ENCODE data around the gene IGFBP7. TPM values are rescaled to one million over a fixed set of nuclear protein-coding genes. Genes with fewer than 3 reads are reported as not detected.

The IGFBP7 gene
- total RNA-seq, 2 donors from 2014 or later, result 58.5 to 89.5 TPM

GRCh38 chr4:57034520-57034919 is 75.7 kb downstream of the IGFBP7 start:
- Histone ChIP-seq H3K4me3 (no peak overlapping the region), H3K36me3 (no peaks in the 10 kb centered on the region), H3K27me3 (no peaks in the 10 kb centered on the region), H3K4me1 (no peaks in the 10 kb centered on the region), H3K9me3 (no peaks in the 10 kb centered on the region), H3K27ac (no peak overlapping the region), H3K9ac (ENCODE audit: low read depth in 2 of 2, low read length in 2 of 2) (no peak overlapping the region)
- intact Hi-C loops (cut with DNase I), result no loop called here
- no peak for TF ChIP-seq CTCF (IDR thresholded peaks at IDR 0.05)
- no peak for DNase-seq

- intact Hi-C loops (cut with DNase I), result no loop called here
- no peaks in the 10 kb centered on the region for H3K4me1 ChIP-seq
- no peak overlapping the region for H3K27ac ChIP-seq
- TF ChIP-seq CTCF (IDR thresholded peaks at IDR 0.05), result no peak
- peaks cover 24% of the 10 kb centered on the region for H3K36me3 ChIP-seq
- H3K4me3 ChIP-seq, result no peak overlapping the region
- no peaks in the 10 kb centered on the region for H3K9me3 ChIP-seq
- H3K9ac ChIP-seq (ENCODE audit: low read depth in 2 of 2, low read length in 2 of 2), result no peak overlapping the region
- H3K27me3 ChIP-seq, result no peaks in the 10 kb centered on the region
- no peak for DNase-seq
These were observed 87.1 kb downstream of the IGFBP7 start for GRCh38 chr4:57023104-57023503.

GRCh38 chr4:57020467-57021101 is 89.6 kb downstream of the IGFBP7 start:
- Histone ChIP-seq H3K27ac (no peak overlapping the region), H3K9ac (ENCODE audit: low read depth in 2 of 2, low read length in 2 of 2) (no peak overlapping the region)
- no peak for TF ChIP-seq CTCF (IDR thresholded peaks at IDR 0.05)

GRCh38 chr4:57018980-57019379 is 91.2 kb downstream of the IGFBP7 start:
- Histone ChIP-seq H3K36me3 (peaks cover 40% of the 10 kb centered on the region), H3K27ac (no peak overlapping the region), H3K9me3 (no peaks in the 10 kb centered on the region), H3K27me3 (no peaks in the 10 kb centered on the region), H3K4me1 (no peaks in the 10 kb centered on the region), H3K4me3 (no peak overlapping the region), H3K9ac (ENCODE audit: low read depth in 2 of 2, low read length in 2 of 2) (no peak overlapping the region)
- intact Hi-C loops (cut with DNase I), result no loop called here
- DNase-seq, result no peak
- TF ChIP-seq CTCF (IDR thresholded peaks at IDR 0.05), result no peak

More at GRCh38 chr4:57020467-57021101, 89.6 kb downstream of the IGFBP7 start:
- Histone ChIP-seq H3K9me3 (no peaks in the 10 kb centered on the region), H3K4me1 (no peaks in the 10 kb centered on the region), H3K4me3 (no peak overlapping the region), H3K27me3 (no peaks in the 10 kb centered on the region), H3K36me3 (peaks cover 41% of the 10 kb centered on the region)
- intact Hi-C loops (cut with DNase I), result no loop called here
- DNase-seq, result no peak

GRCh38 chr4:57013543-57014120 is 96.6 kb downstream of the IGFBP7 start:
- no peaks in the 10 kb centered on the region for H3K27me3 ChIP-seq
- intact Hi-C loops (cut with DNase I), result no loop called here
- H3K9me3 ChIP-seq, result no peaks in the 10 kb centered on the region
- no peak overlapping the region for H3K4me3 ChIP-seq
- DNase-seq, result no peak
- no peaks in the 10 kb centered on the region for H3K4me1 ChIP-seq
- TF ChIP-seq CTCF (IDR thresholded peaks at IDR 0.05), result no peak
- H3K27ac ChIP-seq, result no peak overlapping the region
- H3K36me3 ChIP-seq, result peaks cover 17% of the 10 kb centered on the region
- H3K9ac ChIP-seq (ENCODE audit: low read depth in 2 of 2, low read length in 2 of 2), result no peak overlapping the region
